K562 (cell line): Measurements from ENCODE around the gene C19orf67. TPM values are rescaled to one million over a fixed set of nuclear protein-coding genes. Genes with fewer than 3 reads are reported as not detected.

ENCODE experiments used
- CBX5 ChIP-seq: IDR thresholded peaks from 2 replicates; pipeline ENCODE4 v1.6.1; 2014; ENCODE audit warnings: low read depth, borderline replicate concordance
- CSDE1 ChIP-seq, 2 experiments: fragments of 450-650 bp; IDR thresholded peaks; 2 replicates each; pipeline ENCODE4 v1.6.1; 2016; ENCODE audit warnings: mild to moderate bottlenecking in 1 of 2
- ELF2 ChIP-seq: fragments of 250-450 bp; sonication (Bioruptor Pico); IDR thresholded peaks from 2 replicates; pipeline ENCODE4 v1.5.0; 2021; ENCODE audit warnings: mild to moderate bottlenecking
- ERF ChIP-seq: fragments of 450-650 bp; formaldehyde crosslinking; IDR thresholded peaks from 2 replicates; pipeline ENCODE4 v1.4.0; 2020; ENCODE audit warnings: mild to moderate bottlenecking, mixed read lengths
- FOXM1 ChIP-seq, 2 experiments: fragments of 450-650 bp in 1 of 2; sonication (generic) in 1 of 2; formaldehyde crosslinking in 1 of 2; IDR thresholded peaks; 2 replicates each; pipeline versions ENCODE4 v1.6.1 to v1.9.0; 2017 to 2022; ENCODE audit warnings: low read depth in 2 of 2, mild to moderate bottlenecking in 2 of 2, missing genetic modification reagents in 1 of 2, moderate library complexity in 1 of 2
- HDGF ChIP-seq: fragments of 450-650 bp; IDR thresholded peaks from 2 replicates; pipeline ENCODE4 v1.6.1; 2016
- HNRNPH1 ChIP-seq: fragments of 200-400 bp; formaldehyde crosslinking; optimal IDR thresholded peaks from 2 replicates; pipeline ENCODE3; 2017; ENCODE audit warnings: low read depth, mild to moderate bottlenecking, low read length, moderate library complexity
- HNRNPLL ChIP-seq: fragments of 200-400 bp; formaldehyde crosslinking; IDR thresholded peaks from 2 replicates; pipeline ENCODE4 v1.6.1; 2017; ENCODE audit warnings: low read length, low read depth, mild to moderate bottlenecking; ENCODE audit not compliant: poor library complexity, severe bottlenecking
- L3MBTL2 ChIP-seq: fragments of 450-650 bp; IDR thresholded peaks from 2 replicates; pipeline ENCODE4 v1.6.1; 2016; ENCODE audit warnings: mild to moderate bottlenecking, moderate library complexity
- NFATC3 ChIP-seq: fragments of 450-650 bp; IDR thresholded peaks from 2 replicates; pipeline ENCODE4 v1.6.1; 2017; ENCODE audit warnings: mild to moderate bottlenecking
- NFXL1 ChIP-seq: fragments of 450-650 bp; formaldehyde crosslinking; IDR thresholded peaks from 2 replicates; pipeline ENCODE4 v1.4.0; 2021; ENCODE audit warnings: mild to moderate bottlenecking
- PHF8 ChIP-seq: fragments of 200-600 bp; sonication (generic); IDR thresholded peaks from 2 replicates; pipeline ENCODE4 v1.6.1; 2012; ENCODE audit warnings: mixed run types, mild to moderate bottlenecking, inconsistent platforms, low read length, moderate library complexity, borderline replicate concordance
- PRPF4 ChIP-seq: fragments of 200-400 bp; formaldehyde crosslinking; IDR thresholded peaks from one replicate; pipeline ENCODE4 v1.6.1; 2017; ENCODE audit warnings: low read length, low read depth, mild to moderate bottlenecking; ENCODE audit not compliant: insufficient read depth, poor library complexity, severe bottlenecking
- RAD51 ChIP-seq: fragments of 450-650 bp; IDR thresholded peaks from 2 replicates; pipeline ENCODE4 v1.7.1; 2016; ENCODE audit warnings: low read depth, mild to moderate bottlenecking, borderline replicate concordance
- RCOR1 ChIP-seq, 2 experiments: IDR thresholded peaks; 2 replicates each; pipeline ENCODE4 v1.6.1; 2012; ENCODE audit warnings: low read depth in 2 of 2, low read length in 2 of 2, borderline replicate concordance in 1 of 2, improper control_type of control experiment in 1 of 2
- SIX5 ChIP-seq, 2 experiments: IDR thresholded peaks; 2 replicates each; pipeline ENCODE4 v1.6.1; 2011; ENCODE audit warnings: low read length in 2 of 2, borderline replicate concordance in 1 of 2, low read depth in 1 of 2, mild to moderate bottlenecking in 1 of 2, moderate library complexity in 1 of 2; ENCODE audit not compliant: insufficient read depth in 1 of 2
- SMAD1 ChIP-seq: fragments of 150-350 bp; IDR thresholded peaks from 2 replicates; pipeline ENCODE4 v1.6.1; 2014; ENCODE audit warnings: low read length, low read depth; ENCODE audit not compliant: partially characterized antibody
- SMARCB1 ChIP-seq: IDR thresholded peaks from 2 replicates; pipeline ENCODE4 v1.6.1; 2011; ENCODE audit warnings: improper control_type of control experiment, low read depth; ENCODE audit not compliant: insufficient read length
- SREBF2 ChIP-seq: sonication (generic); formaldehyde crosslinking; IDR thresholded peaks from 2 replicates; pipeline ENCODE4 v1.4.0; 2020; ENCODE audit warnings: mild to moderate bottlenecking, missing genetic modification reagents
- TBL1XR1 ChIP-seq, 2 experiments: IDR thresholded peaks; 2 replicates each; pipeline ENCODE4 v1.6.1; 2012; ENCODE audit warnings: improper control_type of control experiment in 2 of 2, low read length in 2 of 2, mild to moderate bottlenecking in 1 of 2
- ZFX ChIP-seq: sonication (generic); formaldehyde crosslinking; IDR thresholded peaks from 2 replicates; pipeline ENCODE4 v1.8.0; 2022; ENCODE audit warnings: mild to moderate bottlenecking, missing genetic modification reagents, moderate library complexity
- ZNF133 ChIP-seq: fragments of 250-450 bp; sonication (Bioruptor Pico); IDR thresholded peaks from 2 replicates; pipeline ENCODE4 v1.4.0; 2020; ENCODE audit warnings: mild to moderate bottlenecking
- ZNF324 ChIP-seq: fragments of 250-450 bp; sonication (Bioruptor Pico); IDR thresholded peaks from 2 replicates; pipeline ENCODE4 v1.4.0; 2020; ENCODE audit warnings: mild to moderate bottlenecking
- ZNF408 ChIP-seq: fragments of 250-450 bp; sonication (Bioruptor Pico); IDR thresholded peaks from 2 replicates; pipeline ENCODE4 v1.4.0; 2020; ENCODE audit warnings: low read depth, mild to moderate bottlenecking, moderate library complexity
- ZNF41 ChIP-seq: fragments of 250-450 bp; sonication (Bioruptor Pico); conservative IDR thresholded peaks from 2 replicates; pipeline ENCODE4 v1.4.0; 2020; ENCODE audit warnings: mild to moderate bottlenecking
- polyA plus RNA-seq, 8 experiments: library from polyadenylated mRNA; depleted of rRNA in 4 of 8; stranded (reverse) in 5 of 8; unstranded in 3 of 8; fragments of >200 nt; fragmentation: Nextera tagmentation in 2 of 8; fragmentation: Illumina TruSeq in 1 of 8; extraction: Ambion mirVana in 2 of 8; extraction: Trizol in 1 of 8; gene quantifications; 2 replicates each; pipeline versions ENCODE4 v1.2.1 to v1.2.3, GENCODE V29; 2011 to 2014; ENCODE audit warnings: inconsistent platforms in 1 of 8, missing spikeins in 1 of 8
- total RNA-seq, 7 experiments: library from RNA; depleted of rRNA in 6 of 7; stranded (reverse); fragments of >200 nt in 6 of 7; fragmentation: Illumina TruSeq in 2 of 7; extraction: Trizol in 2 of 7; gene quantifications; 2 replicates each; pipeline versions ENCODE4 v1.2.1 to v1.2.3, GENCODE V29; 2011 to 2021; ENCODE audit warnings: low replicate concordance in 1 of 7
- TF ChIP-seq, protein P1 (sequence below): fragments of 200-800 bp; sonication (Bioruptor generic); IDR thresholded peaks from 2 replicates; pipeline ENCODE4 v1.6.1; 2017; ENCODE audit warnings: missing genetic modification characterization, missing compliant biosample characterization

Gene C19orf67
- total and polyA plus RNA-seq, 9 of the 15 experiments (the other 6 are each of a cell fraction or from before 2014, with no cell fraction given) = 0.29 to 1.8 (median 0.51) TPM; not detected in 3

DNA sequence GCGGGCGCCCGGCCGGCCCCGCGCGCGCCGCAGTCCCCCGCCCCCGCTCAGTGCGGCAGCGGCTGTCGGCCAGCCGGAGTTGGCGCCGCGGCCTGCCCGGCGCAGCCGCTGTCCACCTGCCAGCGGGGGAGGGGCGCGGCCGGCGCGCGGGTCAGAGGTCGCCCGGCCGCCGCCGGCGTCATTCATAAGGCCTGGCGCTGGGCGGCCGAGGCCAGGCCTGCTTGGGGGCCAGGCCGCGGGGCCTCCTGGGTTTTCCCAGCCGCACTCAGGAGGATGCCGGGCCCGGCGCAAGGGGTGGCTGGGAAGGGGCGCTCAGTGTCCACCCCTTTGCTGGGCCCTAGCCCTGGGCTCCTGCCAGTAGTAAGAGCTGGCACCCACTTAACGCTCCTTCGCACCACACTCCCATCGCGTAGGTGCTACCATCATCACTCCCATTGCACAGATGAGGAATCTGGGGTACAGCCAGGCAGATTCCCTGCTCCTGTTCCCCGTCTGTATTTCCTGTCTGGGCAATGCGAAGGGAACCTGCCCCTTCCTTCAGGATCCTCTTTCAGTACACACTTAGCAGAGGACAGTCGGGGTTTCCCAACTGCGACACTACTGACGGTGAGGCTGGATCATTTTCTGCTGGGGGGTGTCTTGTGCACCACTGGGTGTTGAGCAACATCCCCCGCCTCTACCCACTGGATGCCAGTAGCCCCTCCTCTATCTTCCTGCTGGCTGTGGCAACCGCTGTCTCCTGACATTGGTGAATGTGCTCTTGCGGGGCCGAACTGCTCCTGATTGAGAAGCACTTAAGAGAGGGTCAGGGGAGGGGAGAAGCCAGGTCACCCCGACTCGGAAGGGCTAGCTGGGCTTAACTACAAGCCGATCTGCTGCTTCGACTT lies 32.8 kb upstream of the C19orf67 start (continued):
- TF ChIP-seq RCOR1 (IDR thresholded peaks at IDR 0.05; ENCODE audit: borderline replicate concordance in 1 of 2, low read depth in 2 of 2, low read length in 2 of 2) = no peak; a peak in 1 of 4 replicates
- TF ChIP-seq ZFX (CRISPR knock-in tag) = peak; percentile 97
- no peak for TF ChIP-seq ZNF41
- TF ChIP-seq, protein P1, sequence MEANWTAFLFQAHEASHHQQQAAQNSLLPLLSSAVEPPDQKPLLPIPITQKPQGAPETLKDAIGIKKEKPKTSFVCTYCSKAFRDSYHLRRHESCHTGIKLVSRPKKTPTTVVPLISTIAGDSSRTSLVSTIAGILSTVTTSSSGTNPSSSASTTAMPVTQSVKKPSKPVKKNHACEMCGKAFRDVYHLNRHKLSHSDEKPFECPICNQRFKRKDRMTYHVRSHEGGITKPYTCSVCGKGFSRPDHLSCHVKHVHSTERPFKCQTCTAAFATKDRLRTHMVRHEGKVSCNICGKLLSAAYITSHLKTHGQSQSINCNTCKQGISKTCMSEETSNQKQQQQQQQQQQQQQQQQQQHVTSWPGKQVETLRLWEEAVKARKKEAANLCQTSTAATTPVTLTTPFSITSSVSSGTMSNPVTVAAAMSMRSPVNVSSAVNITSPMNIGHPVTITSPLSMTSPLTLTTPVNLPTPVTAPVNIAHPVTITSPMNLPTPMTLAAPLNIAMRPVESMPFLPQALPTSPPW (CRISPR knock-in tag) = peak; percentile 84
- no peak for TF ChIP-seq HNRNPH1
- no peak for TF ChIP-seq SMARCB1
- no peak for TF ChIP-seq PRPF4
- TF ChIP-seq HDGF = peak; percentile 50; the same call in 1 of the 2 replicates
- TF ChIP-seq ERF (CRISPR knock-in tag) = peak; percentile 42; the same call in 1 of the 2 replicates
- no peak for TF ChIP-seq TBL1XR1 (IDR thresholded peaks at IDR 0.05; ENCODE audit: low read length in 2 of 2)
- no peak for TF ChIP-seq CBX5
- TF ChIP-seq SREBF2 (CRISPR knock-in tag) = no peak
- peak; percentile 58; the same call in 1 of the 2 replicates for TF ChIP-seq PHF8
- TF ChIP-seq CSDE1 (IDR thresholded peaks at IDR 0.05) = no peak
- no peak for TF ChIP-seq FOXM1 (IDR thresholded peaks at IDR 0.05; ENCODE audit: low read depth)
- no peak for TF ChIP-seq FOXM1 (CRISPR knock-in tag; IDR thresholded peaks at IDR 0.05; ENCODE audit: low read depth)
- TF ChIP-seq ZNF133 (CRISPR knock-in tag) = no peak
- TF ChIP-seq SMAD1 = no peak
- no peak for TF ChIP-seq ZNF408 (CRISPR knock-in tag)
- no peak for TF ChIP-seq HNRNPLL
- TF ChIP-seq RAD51 = no peak
- no peak for TF ChIP-seq ZNF324 (CRISPR knock-in tag)
- no peak for TF ChIP-seq NFATC3
- TF ChIP-seq SIX5 (IDR thresholded peaks at IDR 0.05; ENCODE audit: borderline replicate concordance in 1 of 2, insufficient read depth in 1 of 2, low read depth in 1 of 2, low read length in 2 of 2) = no peak
- no peak for TF ChIP-seq NFXL1 (CRISPR knock-in tag)
- TF ChIP-seq L3MBTL2 = peak; percentile 81
- peak; percentile 64; the same call in 1 of the 2 replicates for TF ChIP-seq ELF2 (CRISPR knock-in tag)
